ENCODE data around the gene NR1D2.

DNA sequence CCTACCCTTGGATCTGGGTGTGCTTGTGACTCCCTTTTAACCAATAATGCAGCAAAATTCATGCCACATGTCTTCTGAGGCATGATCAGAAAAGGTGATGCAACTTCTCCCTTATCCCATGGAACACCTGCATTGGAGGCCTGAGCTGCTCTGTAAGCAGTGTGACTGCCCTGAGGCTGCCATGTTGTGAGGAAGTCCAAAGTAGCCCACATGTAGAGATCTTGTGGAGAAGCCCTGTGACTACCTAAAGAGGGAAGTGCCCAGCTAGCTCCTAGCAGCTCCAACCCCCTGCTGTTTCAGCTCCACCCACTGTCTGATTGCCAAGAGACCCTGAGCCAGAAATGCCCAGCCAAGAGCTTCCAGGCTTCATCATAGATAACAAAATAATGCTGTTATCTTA, 6.4 kb upstream of the NR1D2 start:
- TF ChIP-seq, protein P1, sequence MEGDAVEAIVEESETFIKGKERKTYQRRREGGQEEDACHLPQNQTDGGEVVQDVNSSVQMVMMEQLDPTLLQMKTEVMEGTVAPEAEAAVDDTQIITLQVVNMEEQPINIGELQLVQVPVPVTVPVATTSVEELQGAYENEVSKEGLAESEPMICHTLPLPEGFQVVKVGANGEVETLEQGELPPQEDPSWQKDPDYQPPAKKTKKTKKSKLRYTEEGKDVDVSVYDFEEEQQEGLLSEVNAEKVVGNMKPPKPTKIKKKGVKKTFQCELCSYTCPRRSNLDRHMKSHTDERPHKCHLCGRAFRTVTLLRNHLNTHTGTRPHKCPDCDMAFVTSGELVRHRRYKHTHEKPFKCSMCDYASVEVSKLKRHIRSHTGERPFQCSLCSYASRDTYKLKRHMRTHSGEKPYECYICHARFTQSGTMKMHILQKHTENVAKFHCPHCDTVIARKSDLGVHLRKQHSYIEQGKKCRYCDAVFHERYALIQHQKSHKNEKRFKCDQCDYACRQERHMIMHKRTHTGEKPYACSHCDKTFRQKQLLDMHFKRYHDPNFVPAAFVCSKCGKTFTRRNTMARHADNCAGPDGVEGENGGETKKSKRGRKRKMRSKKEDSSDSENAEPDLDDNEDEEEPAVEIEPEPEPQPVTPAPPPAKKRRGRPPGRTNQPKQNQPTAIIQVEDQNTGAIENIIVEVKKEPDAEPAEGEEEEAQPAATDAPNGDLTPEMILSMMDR (IDR thresholded peaks at IDR 0.05; ENCODE audit: poor library complexity, severe bottlenecking): no peak
- TF ChIP-seq TAF1 (IDR thresholded peaks at IDR 0.05; ENCODE audit: low read depth): no peak
- no peak for TF ChIP-seq EZH2 (IDR thresholded peaks at IDR 0.05; ENCODE audit: borderline replicate concordance, insufficient read depth, low read length, poor library complexity, severe bottlenecking)
- no peak for TF ChIP-seq EP300 (conservative IDR thresholded peaks at IDR 0.05; ENCODE audit: poor library complexity, severe bottlenecking)

All from neural cell (in vitro differentiated cells).